GM12878 (cell line): ENCODE results near the gene COL23A1. TPM values are rescaled to one million over a fixed set of nuclear protein-coding genes. Genes with fewer than 3 reads are reported as not detected.

Experiments
- ATAC-seq: fragments of 200-7000 bp; cut with Tn5 transposase; 3 replicates; pipeline ENCODE4 v1.9.1; 2020; ENCODE audit warnings: mild to moderate bottlenecking, moderate library complexity
- BruUV-seq: library from RNA; stranded (reverse); fragments of 400-500 nt; replicated peaks from 2 replicates; lab custom pipeline; 2021; lab: Mats Ljungman, UMichigan
- CTCF ChIA-PET: fragments of 300-600 bp; sonication (Branson Sonifier 250); formaldehyde crosslinking; extraction: SDS; loops from one replicate; lab custom pipeline; 2021; ENCODE audit warnings: inconsistent platforms; lab: Yijun Ruan, JAX
- POLR2A ChIA-PET: fragments of 350-600 bp; formaldehyde crosslinking; extraction: SDS; loops from one replicate; lab custom pipeline; 2021; ENCODE audit warnings: inconsistent platforms; lab: Charles Lee
- RAD21 ChIA-PET: fragments of 300-600 bp; sonication (Branson Sonifier 250); formaldehyde crosslinking; loops from one replicate; lab custom pipeline; 2023; ENCODE audit warnings: antibody characterized with exemption; ENCODE audit not compliant: unreplicated experiment; lab: Charles Lee
- SMC1A ChIA-PET: fragments of 300-600 bp; sonication (Branson Sonifier 250); formaldehyde crosslinking; loops from one replicate; lab custom pipeline; 2023; ENCODE audit not compliant: unreplicated experiment, uncharacterized antibody; lab: Charles Lee
- DNase-seq: peaks from one replicate; pipeline ENCODE4 v3.0.0-alpha.2; 2011; ENCODE audit warnings: low read depth, low spot score
- FAIRE-seq: peaks from 3 replicates; lab custom pipeline; 2011; peaks lifted over from hg19 to GRCh38; lab: Jason Lieb, UNC
- H2AFZ ChIP-seq: 2 replicates; pipeline ENCODE4 v1.6.0; 2011; ENCODE audit warnings: low read depth, low read length, control low read depth; ENCODE audit not compliant: control insufficient read depth
- H3K27ac ChIP-seq: 2 replicates; pipeline ENCODE4 v1.5.1; 2011; ENCODE audit warnings: control low read depth; ENCODE audit not compliant: control insufficient read depth, insufficient read depth
- H3K27me3 ChIP-seq, 2 experiments: replicated peaks in 1 of 2; 2 replicates each; pipeline versions ENCODE4 v1.6.0 to v1.6.1; 2011; ENCODE audit warnings: low read length in 1 of 2; ENCODE audit not compliant: control insufficient read depth in 2 of 2, insufficient read depth in 2 of 2
- H3K36me3 ChIP-seq, 2 experiments: 2 replicates each; pipeline ENCODE4 v1.5.1; 2011; ENCODE audit warnings: low read length in 1 of 2; ENCODE audit not compliant: control insufficient read depth in 2 of 2, insufficient read depth in 2 of 2
- H3K4me1 ChIP-seq: 2 replicates; pipeline ENCODE4 v1.6.1; 2011; ENCODE audit warnings: mild to moderate bottlenecking, low read length, moderate library complexity, mixed read lengths; ENCODE audit not compliant: control insufficient read depth, insufficient read depth
- H3K4me2 ChIP-seq: 2 replicates; pipeline ENCODE4 v1.6.0; 2011; ENCODE audit warnings: control low read depth; ENCODE audit not compliant: control insufficient read depth, insufficient read depth
- H3K4me3 ChIP-seq: fragments of 200-600 bp; sonication (generic); 2 replicates; pipeline ENCODE4 v1.5.1; 2016
- H3K79me2 ChIP-seq: 2 replicates; pipeline ENCODE4 v1.6.0; 2011; ENCODE audit warnings: low read length; ENCODE audit not compliant: control insufficient read depth, insufficient read depth
- H3K9ac ChIP-seq: 2 replicates; pipeline ENCODE4 v1.8.0; 2011; ENCODE audit warnings: low read length, control low read depth, mixed read lengths; ENCODE audit not compliant: control insufficient read depth, insufficient read depth
- H3K9me3 ChIP-seq: replicated peaks from 3 replicates; pipeline ENCODE4 v1.5.1; 2011; ENCODE audit warnings: mild to moderate bottlenecking, low read length; ENCODE audit not compliant: control insufficient read depth, insufficient read depth
- H4K20me1 ChIP-seq: 2 replicates; pipeline ENCODE4 v1.6.0; 2011; ENCODE audit not compliant: control insufficient read depth, insufficient read depth
- BCL3 ChIP-seq: IDR thresholded peaks from 2 replicates; pipeline ENCODE4 v1.6.1; 2011; ENCODE audit warnings: borderline replicate concordance, low read depth, mild to moderate bottlenecking, moderate library complexity, low read length; ENCODE audit not compliant: insufficient read depth, poor library complexity, severe bottlenecking
- YY1 ChIP-seq: IDR thresholded peaks from 2 replicates; pipeline ENCODE4 v1.6.1; 2011; ENCODE audit warnings: low read depth, mild to moderate bottlenecking, low read length
- WGBS: methylation state at CpG from one replicate; pipeline ENCODE4 v1.1.6; 2016; ENCODE audit warnings: low lambda C conversion rate; ENCODE audit not compliant: insufficient replicate concordance, insufficient coverage; ENCODE audit errors: missing lambda C conversion rate; 5-methylcytosine and 5-hydroxymethylcytosine counted together
- in situ Hi-C: fragments of 300-500 bp; cut with MboI; formaldehyde crosslinking; loops from 9 replicates; pipeline ENCODE4 v1.14.3; 2018; ENCODE audit warnings: mixed read lengths
- intact Hi-C: fragments of 100-400 bp; cut with micrococcal nuclease; formaldehyde crosslinking; loops from one replicate; pipeline ENCODE4 v1.14.2; 2022; ENCODE audit not compliant: unreplicated experiment
- polyA plus RNA-seq, 11 experiments: library from polyadenylated mRNA; depleted of rRNA in 4 of 11; unstranded in 6 of 11; stranded (reverse) in 5 of 11; fragments of >200 nt; fragmentation: Nextera tagmentation in 4 of 11; fragmentation: Illumina TruSeq in 1 of 11; extraction: Ambion mirVana in 4 of 11; extraction: Trizol in 1 of 11; gene quantifications; 1 replicate in 1 of 11; 2 replicates in 10 of 11; pipeline versions ENCODE4 v1.2.1 to v1.2.3, GENCODE V29; 2011 to 2016; ENCODE audit warnings: inconsistent platforms in 2 of 11, missing spikeins in 2 of 11, low read depth in 1 of 11
- total RNA-seq, 4 experiments: library from RNA; depleted of rRNA in 3 of 4; stranded (reverse); fragments of >200 nt in 3 of 4; fragmentation: Illumina TruSeq in 1 of 4; extraction: Trizol in 1 of 4; gene quantifications; 2 replicates each; pipeline versions ENCODE4 v1.2.1 to v1.2.3, GENCODE V29; 2013 to 2021
- TF ChIP-seq, protein P1 (sequence below): fragments of 450-650 bp; IDR thresholded peaks from 2 replicates; pipeline ENCODE4 v1.6.1; 2018; ENCODE audit warnings: borderline replicate concordance, mild to moderate bottlenecking; ENCODE audit not compliant: partially characterized antibody

COL23A1 gene
- total and polyA plus RNA-seq, 10 of the 15 experiments (the other 5 are each of a cell fraction or from before 2014, with no cell fraction given) = 0.03 to 0.83 (median 0.09) TPM; not detected in 5

DNA sequence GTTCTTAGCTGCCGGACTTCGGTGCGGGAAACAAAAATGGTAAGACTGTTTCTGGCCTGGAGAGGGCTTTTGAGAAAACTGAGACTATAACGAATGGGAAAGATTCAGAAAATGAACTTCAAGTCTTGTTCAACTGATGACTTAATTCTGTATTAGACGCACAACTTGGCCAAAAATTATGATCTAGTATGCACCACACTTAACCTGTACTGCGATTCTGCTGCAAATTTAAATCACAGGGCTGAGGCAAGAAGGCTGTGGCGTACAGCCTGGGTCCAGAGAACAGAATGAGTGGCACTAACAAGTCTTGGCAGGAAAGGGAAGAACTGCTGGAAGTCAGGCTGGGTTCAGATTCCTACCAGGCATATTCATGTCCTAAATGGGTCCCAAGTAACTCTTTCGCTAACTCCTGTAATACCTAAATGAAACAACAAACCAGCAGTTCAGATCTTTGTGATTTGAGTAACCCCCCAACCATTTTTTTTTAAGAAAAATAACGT lies 781 bp upstream of the COL23A1 start:
- RAD21 ChIA-PET = no interaction called here
- Histone ChIP-seq H3K27ac (no peak overlapping the region), H3K9me3 (no peaks in the 10 kb centered on the region; the same call in 2 of the 3 replicates), H3K4me1 (no peaks in the 10 kb centered on the region), H3K27me3 (peaks cover 3% of the 10 kb centered on the region in 2 experiments; a peak in 1 of 4 replicates), H3K36me3 (no peaks in the 10 kb centered on the region), H4K20me1 (no peaks in the 10 kb centered on the region), H3K4me2 (no peak overlapping the region), H3K79me2 (no peaks in the 10 kb centered on the region), H3K9ac (no peak overlapping the region), H3K4me3 (no peak overlapping the region), H2AFZ (no peak overlapping the region)
- TF ChIP-seq, protein P1, sequence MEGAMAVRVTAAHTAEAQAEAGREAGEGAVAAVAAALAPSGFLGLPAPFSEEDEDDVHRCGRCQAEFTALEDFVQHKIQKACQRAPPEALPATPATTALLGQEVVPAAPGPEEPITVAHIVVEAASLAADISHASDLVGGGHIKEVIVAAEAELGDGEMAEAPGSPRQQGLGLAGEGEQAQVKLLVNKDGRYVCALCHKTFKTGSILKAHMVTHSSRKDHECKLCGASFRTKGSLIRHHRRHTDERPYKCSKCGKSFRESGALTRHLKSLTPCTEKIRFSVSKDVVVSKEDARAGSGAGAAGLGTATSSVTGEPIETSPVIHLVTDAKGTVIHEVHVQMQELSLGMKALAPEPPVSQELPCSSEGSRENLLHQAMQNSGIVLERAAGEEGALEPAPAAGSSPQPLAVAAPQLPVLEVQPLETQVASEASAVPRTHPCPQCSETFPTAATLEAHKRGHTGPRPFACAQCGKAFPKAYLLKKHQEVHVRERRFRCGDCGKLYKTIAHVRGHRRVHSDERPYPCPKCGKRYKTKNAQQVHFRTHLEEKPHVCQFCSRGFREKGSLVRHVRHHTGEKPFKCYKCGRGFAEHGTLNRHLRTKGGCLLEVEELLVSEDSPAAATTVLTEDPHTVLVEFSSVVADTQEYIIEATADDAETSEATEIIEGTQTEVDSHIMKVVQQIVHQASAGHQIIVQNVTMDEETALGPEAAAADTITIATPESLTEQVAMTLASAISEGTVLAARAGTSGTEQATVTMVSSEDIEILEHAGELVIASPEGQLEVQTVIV = no peak
- TF ChIP-seq YY1 = no peak
- TF ChIP-seq BCL3 = no peak
- CTCF ChIA-PET = no interaction called here
- ATAC-seq = no peak
- intact Hi-C loops (no loop called here), in situ Hi-C loops (no loop called here)
- FAIRE-seq = no peak
- no TSS peak for BruUV-seq
- SMC1A ChIA-PET = no interaction called here
- 48% methylated on average over 9 of the region's 9 CpGs for WGBS
- POLR2A ChIA-PET = no interaction called here
- no peak for DNase-seq
